ENCODE results near the gene CLIP2. TPM values are rescaled to one million over a fixed set of nuclear protein-coding genes. Genes with fewer than 3 reads are reported as not detected.
"Not testable (repeated sequence)": the region's sequence is repeated elsewhere in the genome, so short reads cannot be mapped to it uniquely, and the experiment has no call there.

CLIP2 gene
- total RNA-seq, 1 donor from 2014 or later, result 4.3 TPM

GRCh38 chr7:74405899-74406512 is 116.8 kb downstream of the CLIP2 start:
- ATAC-seq, result peak; percentile 6

- no peak for ATAC-seq
Observed at GRCh38 chr7:74407958-74408357, 118.8 kb downstream of the CLIP2 start.

- no peak for ATAC-seq
Observed at GRCh38 chr7:74409571-74409970, 120.4 kb downstream of the CLIP2 start.

GRCh38 chr7:74410772-74411171 is 121.6 kb downstream of the CLIP2 start:
- ATAC-seq, result no peak

GRCh38 chr7:74411571-74411970 is 122.4 kb downstream of the CLIP2 start:
- ATAC-seq, result not testable (repeated sequence)

- ATAC-seq, result peak; percentile 29
Observed at GRCh38 chr7:74412056-74412455, 122.8 kb downstream of the CLIP2 start.

GRCh38 chr7:74412603-74413002 is 123.4 kb downstream of the CLIP2 start:
- ATAC-seq, result no peak

GRCh38 chr7:74414595-74415333 is 125.6 kb downstream of the CLIP2 start:
- ATAC-seq, result not testable (repeated sequence)

GRCh38 chr7:74417419-74417971 is 128.3 kb downstream of the CLIP2 start:
- ATAC-seq, result peak; percentile 88

- ATAC-seq, result peak; percentile 20
Observed at GRCh38 chr7:74418076-74418475, 128.9 kb downstream of the CLIP2 start.

GRCh38 chr7:74418538-74418937 is 129.3 kb downstream of the CLIP2 start:
- no peak for ATAC-seq

GRCh38 chr7:74419232-74419631 is 130.0 kb downstream of the CLIP2 start:
- not testable (repeated sequence) for ATAC-seq

- no peak for ATAC-seq
Observed at GRCh38 chr7:74420006-74420405, 130.8 kb downstream of the CLIP2 start.

- no peak for ATAC-seq
Observed at GRCh38 chr7:74424291-74424880, 135.2 kb downstream of the CLIP2 start.

GRCh38 chr7:74428023-74428422 is 138.8 kb downstream of the CLIP2 start:
- no peak for ATAC-seq

- no peak for ATAC-seq
Observed at GRCh38 chr7:74429153-74429747, 140.0 kb downstream of the CLIP2 start.

- peak; percentile 55 for ATAC-seq
Observed at GRCh38 chr7:74430409-74430808, 141.2 kb downstream of the CLIP2 start.

- ATAC-seq, result no peak
Observed at GRCh38 chr7:74430961-74431466, 141.8 kb downstream of the CLIP2 start.

- ATAC-seq, result not testable (repeated sequence)
Observed at GRCh38 chr7:74437291-74437571, 148.0 kb downstream of the CLIP2 start.

- no peak for ATAC-seq
Observed at GRCh38 chr7:74438327-74438726, 149.1 kb downstream of the CLIP2 start.

GRCh38 chr7:74439541-74439940 is 150.3 kb downstream of the CLIP2 start:
- no peak for ATAC-seq

GRCh38 chr7:74440143-74440542 is 150.9 kb downstream of the CLIP2 start:
- not testable (repeated sequence) for ATAC-seq

GRCh38 chr7:74441801-74442200 is 152.6 kb downstream of the CLIP2 start:
- no peak for ATAC-seq
